NCI-H526 treated with DMSO at 0.1 percent for 48 hours (cell line): ENCODE measurements around the gene ATF6.

ENCODE experiments used
- DNase-seq: peaks from one replicate; lab custom pipeline; 2025; lab: John Stamatoyannopoulos, UW

Gene ATF6

DNA sequence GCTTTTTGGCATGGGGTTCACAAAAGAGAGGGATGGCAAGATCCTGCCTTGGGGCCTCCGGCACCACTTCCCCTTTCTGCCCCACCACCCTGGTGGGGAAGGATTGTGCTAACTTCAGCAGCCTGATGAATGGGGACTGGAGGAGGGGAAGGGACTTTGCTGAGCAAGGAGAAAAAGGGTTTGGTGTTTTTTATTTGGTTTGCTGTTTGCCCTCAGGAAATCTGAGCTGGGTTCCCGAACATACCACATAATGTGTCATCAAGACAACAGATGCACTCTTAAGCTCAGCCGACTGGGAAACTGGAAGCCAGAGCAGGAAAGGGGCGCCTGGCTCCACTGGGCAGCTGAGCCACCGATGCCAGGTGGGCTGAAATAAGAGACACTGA lies 237.7 kb downstream of the ATF6 start:
- no peak for DNase-seq

DNA sequence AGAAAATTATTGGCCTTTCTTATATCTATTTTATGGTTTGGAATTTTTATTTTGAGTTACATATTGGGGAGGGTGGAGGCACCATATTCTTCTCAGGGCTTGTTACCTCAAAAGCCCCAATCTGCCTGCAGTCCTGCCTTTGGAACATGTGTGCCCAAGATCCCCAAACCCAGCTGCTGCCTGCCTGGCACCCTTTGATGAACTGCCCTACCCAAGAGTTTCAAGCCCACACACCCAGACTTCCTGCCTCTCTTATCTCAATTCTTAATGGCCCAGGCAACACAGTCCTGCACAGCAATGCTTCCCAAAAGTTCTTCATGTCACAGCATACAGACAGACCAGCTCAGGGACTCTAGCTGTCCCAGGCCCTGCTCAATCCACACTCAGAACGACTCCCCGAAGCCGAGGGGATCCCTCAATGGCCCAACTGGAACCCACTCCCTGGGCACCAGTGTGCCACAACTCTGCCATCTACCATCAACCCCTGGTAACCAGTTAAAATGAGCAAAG lies 238.4 kb downstream of the ATF6 start:
- DNase-seq, result no peak

DNA sequence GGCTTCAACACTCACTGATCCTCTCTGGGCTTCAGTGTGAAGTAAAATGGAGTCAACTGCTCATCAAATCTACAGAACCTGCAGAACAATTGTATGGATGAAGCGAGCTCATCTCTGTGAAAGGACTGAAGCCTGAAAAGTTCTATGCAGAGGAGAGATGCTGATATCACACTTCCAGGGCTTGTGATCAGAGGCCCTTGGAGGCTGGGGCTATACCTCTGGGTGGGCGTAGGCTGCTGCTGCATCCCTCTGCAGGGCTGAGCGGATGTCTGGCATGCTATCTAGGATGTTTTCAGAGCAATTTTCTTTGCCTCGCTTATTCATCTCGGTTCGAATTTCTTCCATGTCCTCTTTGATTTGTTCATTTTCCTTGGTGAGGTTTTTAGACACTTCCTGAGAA lies 240.0 kb downstream of the ATF6 start:
- DNase-seq, result no peak

- DNase-seq, result no peak
Measured at GRCh38 chr1:162007466-162007865, 241.3 kb downstream of the ATF6 start.

DNA sequence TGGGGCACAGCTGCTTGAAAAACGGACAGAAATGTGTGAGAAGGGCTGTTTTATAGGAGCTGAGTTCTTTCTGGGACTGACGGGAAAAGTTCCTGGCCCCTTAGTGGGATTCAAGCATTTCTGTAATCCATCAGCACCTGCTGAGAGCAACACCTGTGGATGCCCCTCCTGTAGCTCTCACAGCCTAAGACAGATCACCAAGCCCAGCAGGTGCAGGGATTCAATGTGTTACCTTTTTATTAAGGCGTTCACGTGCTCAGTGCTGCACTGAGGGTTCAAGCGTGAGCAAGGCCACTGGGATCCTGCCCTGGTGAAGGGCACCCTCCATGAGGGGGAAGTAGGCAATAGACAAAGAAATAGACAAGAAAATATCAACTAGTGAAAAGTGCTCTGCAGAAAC lies 242.7 kb downstream of the ATF6 start:
- no peak for DNase-seq

- DNase-seq, result no peak
Measured at GRCh38 chr1:162009501-162010174, 243.5 kb downstream of the ATF6 start.

GRCh38 chr1:162010175-162010506 lies 244.0 kb downstream of the ATF6 start:
- DNase-seq, result no peak

DNA sequence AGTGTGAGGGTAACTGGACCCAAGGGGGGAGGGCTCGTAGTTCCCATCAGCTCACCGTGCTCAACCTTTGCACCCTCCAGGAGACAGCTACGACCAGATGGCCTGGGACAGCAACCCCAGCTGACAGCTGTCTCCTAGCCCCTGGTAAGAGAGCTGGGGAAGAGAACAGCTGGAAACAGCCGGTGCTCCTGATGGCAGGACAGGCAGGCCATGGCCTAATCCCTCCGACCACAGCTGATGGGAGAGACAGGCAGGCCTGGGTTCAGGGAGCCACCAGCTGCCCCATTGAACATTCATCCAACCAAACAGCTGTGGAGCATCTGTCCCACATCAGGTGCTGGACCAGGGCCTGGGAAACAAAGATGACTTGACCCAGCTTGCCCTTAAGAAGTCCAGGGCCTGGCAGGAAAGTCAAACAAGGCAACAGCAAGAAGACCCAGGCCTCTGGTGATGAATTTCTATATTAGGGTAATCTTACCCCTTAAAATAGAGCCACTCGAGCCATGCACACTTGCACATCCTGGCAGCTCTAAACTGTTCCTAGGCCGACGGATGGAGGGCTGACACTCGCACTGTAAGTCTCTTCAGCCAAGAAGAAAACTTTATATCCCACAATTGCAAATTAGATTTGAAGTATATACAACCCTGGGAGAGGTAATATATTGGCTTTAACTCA lies 245.4 kb downstream of the ATF6 start:
- no peak for DNase-seq

DNA sequence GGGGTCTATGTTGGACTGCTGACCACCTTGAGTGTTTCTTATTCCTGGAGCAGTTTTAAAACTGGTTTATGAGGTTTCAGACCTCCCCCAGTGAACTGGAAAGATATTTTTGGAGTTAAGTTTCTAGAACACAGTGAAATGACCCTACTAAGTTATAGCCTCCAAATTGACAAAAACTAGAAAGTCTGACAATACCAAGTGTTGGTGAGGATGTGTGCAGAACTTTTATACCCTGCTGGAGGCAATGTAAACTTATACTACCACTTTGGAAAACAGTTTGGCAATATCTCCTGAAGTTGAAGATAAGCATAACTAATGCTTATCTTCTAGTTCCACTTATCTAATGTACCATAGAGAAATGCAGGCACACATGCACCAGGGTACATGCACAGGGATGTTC lies 247.2 kb downstream of the ATF6 start:
- no peak for DNase-seq
